H7 (cell line): ENCODE results near the gene MTMR1. TPM values are rescaled to one million over a fixed set of nuclear protein-coding genes. Genes with fewer than 3 reads are reported as not detected.
A peak's percentile ranks its signal among the peaks of the same experiment; 100 is the strongest.

ENCODE experiments used
- DNase-seq: peaks from one replicate; pipeline ENCODE4 v3.0.0; 2012
- H3K27me3 ChIP-seq: 2 replicates; pipeline ENCODE4 v1.6.0; 2011; ENCODE audit warnings: mild to moderate bottlenecking, low read length; ENCODE audit not compliant: control insufficient read depth, insufficient read depth
- H3K36me3 ChIP-seq: replicated peaks from 2 replicates; pipeline ENCODE4 v1.5.1; 2011; ENCODE audit warnings: low read length; ENCODE audit not compliant: control insufficient read depth, insufficient read depth
- H3K4me3 ChIP-seq: 2 replicates; pipeline ENCODE4 v1.5.1; 2011; ENCODE audit warnings: low read depth, mild to moderate bottlenecking, control low read depth, low read length, moderate library complexity; ENCODE audit not compliant: insufficient read depth
- total RNA-seq: library from RNA; depleted of rRNA; stranded (reverse); fragments of >200 nt; shearing (Covaris generic); gene quantifications from 2 replicates; pipeline ENCODE4 v1.2.3, GENCODE V29; 2014

The MTMR1 gene
- total RNA-seq, 1 experiment from 2014 or later: 11.6 TPM

DNA sequence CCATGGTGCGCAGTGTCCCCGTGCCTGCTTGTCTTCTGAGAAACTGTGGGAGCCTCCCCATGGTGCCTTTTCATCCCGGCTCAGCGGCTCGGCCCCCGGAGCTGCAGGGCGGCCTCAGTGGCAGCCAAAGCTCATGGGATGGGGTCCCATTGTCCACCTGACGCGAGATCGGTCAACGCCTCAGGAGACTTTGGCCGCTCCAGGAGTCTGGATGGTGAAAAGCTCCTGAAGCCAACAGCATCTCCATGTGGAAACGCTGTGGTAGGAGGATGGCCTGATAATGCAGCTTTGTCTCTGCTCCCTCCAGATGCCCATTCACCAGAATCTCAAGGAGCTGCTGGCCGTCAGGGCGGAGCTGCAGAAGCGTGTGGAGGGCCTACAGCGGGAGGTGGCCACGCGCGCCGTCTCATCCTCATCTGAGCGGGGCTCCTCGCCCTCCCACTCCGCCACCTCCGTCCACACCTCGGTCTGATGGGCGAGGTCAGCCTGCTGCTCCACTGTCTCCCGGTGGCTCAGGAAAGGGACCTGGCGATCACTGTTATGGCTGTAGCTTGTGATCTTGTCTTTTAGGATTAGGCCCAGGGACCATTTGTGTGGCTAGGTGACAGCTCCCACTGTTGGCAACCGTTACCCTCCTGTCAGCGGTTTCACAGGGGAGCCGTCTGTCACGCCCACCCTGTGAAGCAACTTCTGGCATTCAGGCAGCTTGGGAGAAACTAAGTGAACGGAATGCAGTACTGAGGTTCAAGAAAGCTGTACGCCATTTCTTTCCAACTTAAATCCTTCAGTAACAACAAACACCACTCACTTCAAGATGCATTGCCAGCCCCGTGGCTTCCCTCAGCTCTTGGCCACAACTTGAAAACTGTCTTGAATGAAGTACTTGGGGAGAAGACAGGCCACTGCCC lies 69.3 kb downstream of the MTMR1 start:
- no peak overlapping the region for H3K4me3 ChIP-seq
- H3K36me3 ChIP-seq: peaks cover 2% of the 10 kb centered on the region; the same call in 1 of the 2 replicates
- H3K27me3 ChIP-seq: no peaks in the 10 kb centered on the region
- peak; percentile 52 for DNase-seq

DNA sequence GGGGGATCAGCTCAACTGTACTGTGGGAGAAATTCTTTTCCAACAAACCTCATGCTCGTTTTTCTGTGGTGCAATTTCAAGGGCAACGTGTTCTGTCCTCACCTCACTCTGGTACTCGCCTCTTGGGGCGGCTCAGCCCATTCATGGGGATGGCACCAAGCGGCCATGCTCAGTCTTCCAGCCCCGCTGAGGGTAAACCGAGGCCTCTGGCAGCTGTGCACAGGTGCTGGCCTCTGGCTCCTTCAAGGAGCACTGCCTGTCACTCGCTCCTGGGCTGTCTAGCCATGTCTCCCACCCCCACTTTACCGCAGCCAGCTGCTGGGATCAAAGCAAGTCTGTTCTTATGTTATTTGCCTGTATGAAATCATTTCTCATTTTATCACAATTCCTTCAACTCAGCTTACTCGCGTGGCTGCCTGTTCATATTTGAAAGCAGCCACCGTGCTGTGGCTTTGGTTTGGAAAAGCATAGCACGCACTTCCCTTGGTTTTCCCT lies 70.2 kb downstream of the MTMR1 start:
- peaks cover 2% of the 10 kb centered on the region; the same call in 1 of the 2 replicates for H3K36me3 ChIP-seq
- H3K27me3 ChIP-seq: no peaks in the 10 kb centered on the region
- no peak overlapping the region for H3K4me3 ChIP-seq
- DNase-seq: no peak

DNA sequence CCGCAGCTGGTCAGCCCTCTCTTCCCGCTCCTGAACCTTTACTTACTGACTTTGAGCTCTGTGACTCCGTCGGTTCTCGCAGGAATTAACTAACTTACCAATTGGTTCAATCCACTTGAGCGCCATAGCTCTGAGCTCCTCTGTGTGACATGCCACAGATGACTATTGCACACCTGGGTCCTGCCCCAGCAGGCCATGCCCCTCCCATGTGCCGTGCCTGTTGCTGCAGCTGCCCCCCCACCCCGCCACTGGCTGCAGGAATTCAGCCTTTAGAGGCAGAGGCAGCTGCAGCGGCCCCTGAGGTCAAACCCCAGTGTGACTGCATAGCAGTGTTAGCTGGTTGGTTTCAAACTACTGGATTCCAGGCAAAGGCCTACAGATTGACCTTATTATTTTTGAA lies 70.6 kb downstream of the MTMR1 start:
- DNase-seq: peak; percentile 82
- H3K36me3 ChIP-seq: peaks cover 2% of the 10 kb centered on the region; the same call in 1 of the 2 replicates
- H3K27me3 ChIP-seq: no peaks in the 10 kb centered on the region
- no peak overlapping the region for H3K4me3 ChIP-seq

DNA sequence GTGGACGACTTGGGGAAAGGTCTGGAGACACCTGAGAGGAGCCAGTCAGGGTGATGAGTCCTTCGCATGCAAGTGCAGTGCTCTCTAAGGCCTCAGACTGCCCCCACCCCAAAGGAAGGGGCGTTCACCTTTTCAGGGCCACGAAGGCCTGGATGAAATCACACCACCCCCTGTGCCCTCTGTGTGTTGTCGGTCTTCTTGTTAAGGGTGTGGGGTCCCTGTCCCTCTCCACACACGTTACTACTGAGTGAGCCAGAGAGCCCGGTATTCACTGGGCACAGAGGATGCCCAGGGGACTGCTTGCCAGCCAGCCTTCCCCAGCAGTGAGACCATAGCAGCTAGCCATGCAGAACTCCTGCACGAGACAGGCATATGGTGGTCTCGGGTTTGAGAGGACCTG lies 72.0 kb downstream of the MTMR1 start:
- no peaks in the 10 kb centered on the region for H3K27me3 ChIP-seq
- peaks cover 7% of the 10 kb centered on the region for H3K36me3 ChIP-seq
- no peak for DNase-seq
- H3K4me3 ChIP-seq: no peak overlapping the region

DNA sequence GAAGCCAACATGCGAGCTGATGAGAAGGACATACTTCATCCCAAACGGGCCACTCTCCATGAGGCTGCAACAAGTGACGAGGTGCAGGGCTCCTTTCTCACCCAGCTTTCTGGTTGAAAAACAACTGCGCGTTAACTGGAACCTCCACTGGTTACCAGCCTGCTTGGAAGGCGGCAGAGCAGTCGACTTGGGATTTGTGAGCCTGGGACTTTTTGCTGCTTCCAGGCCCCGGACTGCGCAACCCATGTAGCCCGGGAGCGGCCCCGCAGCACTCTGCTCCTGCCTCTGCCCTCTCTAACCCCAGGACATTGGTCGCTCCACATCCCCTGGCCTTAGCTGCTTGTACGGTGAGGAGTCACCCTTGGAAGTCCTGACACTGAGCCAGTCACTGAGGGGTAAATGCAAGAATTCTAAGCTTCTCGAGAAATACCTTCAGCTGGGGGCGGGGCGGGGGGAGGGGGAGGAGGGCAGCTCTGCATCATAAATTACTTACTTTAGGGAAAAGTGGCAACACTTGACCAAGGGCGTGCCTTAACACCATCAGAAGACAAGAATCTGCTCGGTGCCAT lies 72.7 kb downstream of the MTMR1 start:
- DNase-seq: peak; percentile 73
- H3K27me3 ChIP-seq: no peaks in the 10 kb centered on the region
- H3K4me3 ChIP-seq: no peak overlapping the region
- H3K36me3 ChIP-seq: peaks cover 7% of the 10 kb centered on the region

GRCh38 chrX:150766351-150767044 lies 73.3 kb downstream of the MTMR1 start:
- Histone ChIP-seq H3K4me3 (no peak overlapping the region), H3K36me3 (peaks cover 7% of the 10 kb centered on the region), H3K27me3 (no peaks in the 10 kb centered on the region)
- DNase-seq: peak; percentile 77

DNA sequence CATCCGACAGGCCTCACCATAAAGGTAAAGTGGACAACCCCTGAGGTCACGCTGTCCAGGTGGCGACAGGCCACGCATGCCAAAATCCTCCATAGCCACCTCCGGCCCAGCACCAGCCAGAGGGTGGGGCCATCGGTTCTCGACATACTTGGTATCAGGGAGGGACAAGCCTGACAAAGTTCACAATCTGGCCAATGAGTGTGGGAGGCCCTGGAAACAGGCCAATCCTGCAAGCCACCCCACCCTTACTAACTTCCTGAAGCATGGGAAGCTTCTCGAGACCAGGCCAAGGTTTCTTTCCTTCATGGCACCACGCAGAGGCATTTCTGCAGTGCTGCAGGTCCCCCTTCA lies 73.8 kb downstream of the MTMR1 start:
- Histone ChIP-seq H3K36me3 (peaks cover 7% of the 10 kb centered on the region), H3K27me3 (no peaks in the 10 kb centered on the region), H3K4me3 (no peak overlapping the region)
- DNase-seq: peak; percentile 54

DNA sequence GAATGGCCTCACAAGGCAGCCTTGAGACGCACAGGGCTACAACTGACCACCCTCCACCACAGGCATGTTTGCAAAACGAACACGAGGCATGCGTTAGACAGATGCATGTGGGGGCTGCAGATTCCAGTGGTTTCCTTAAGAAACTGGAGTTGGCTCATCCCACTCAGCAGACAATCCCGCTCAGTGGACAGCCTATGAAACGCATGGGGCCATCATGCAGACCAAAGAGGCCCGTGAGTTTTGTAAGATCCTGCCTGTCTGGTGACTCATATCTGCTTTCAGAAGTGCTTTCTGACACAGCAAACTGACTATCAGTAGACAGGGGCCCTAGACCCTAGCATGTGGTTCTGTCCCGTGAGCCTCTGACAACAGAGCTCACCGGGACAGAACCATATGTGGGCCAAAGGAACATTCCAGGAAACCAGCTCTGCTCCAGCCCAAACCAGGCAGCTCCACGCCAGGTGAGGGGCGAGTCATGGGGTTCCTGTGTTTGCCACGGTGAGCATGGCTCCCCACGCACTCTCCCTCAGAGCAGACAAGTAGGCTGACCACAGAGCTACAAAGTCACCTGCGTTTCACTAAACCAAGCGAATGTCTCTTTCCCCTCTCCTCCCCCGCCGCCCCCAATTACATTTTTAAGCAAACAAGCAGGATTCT lies 74.4 kb downstream of the MTMR1 start:
- Histone ChIP-seq H3K27me3 (no peaks in the 10 kb centered on the region), H3K4me3 (no peak overlapping the region), H3K36me3 (peaks cover 7% of the 10 kb centered on the region)
- no peak for DNase-seq

GRCh38 chrX:150768132-150768485 lies 74.9 kb downstream of the MTMR1 start:
- Histone ChIP-seq H3K27me3 (no peaks in the 10 kb centered on the region), H3K4me3 (no peak overlapping the region), H3K36me3 (peaks cover 7% of the 10 kb centered on the region)
- no peak for DNase-seq

GRCh38 chrX:150768580-150769190 lies 75.5 kb downstream of the MTMR1 start:
- no peaks in the 10 kb centered on the region for H3K27me3 ChIP-seq
- H3K4me3 ChIP-seq: no peak overlapping the region
- peaks cover 5% of the 10 kb centered on the region for H3K36me3 ChIP-seq
- no peak for DNase-seq

DNA sequence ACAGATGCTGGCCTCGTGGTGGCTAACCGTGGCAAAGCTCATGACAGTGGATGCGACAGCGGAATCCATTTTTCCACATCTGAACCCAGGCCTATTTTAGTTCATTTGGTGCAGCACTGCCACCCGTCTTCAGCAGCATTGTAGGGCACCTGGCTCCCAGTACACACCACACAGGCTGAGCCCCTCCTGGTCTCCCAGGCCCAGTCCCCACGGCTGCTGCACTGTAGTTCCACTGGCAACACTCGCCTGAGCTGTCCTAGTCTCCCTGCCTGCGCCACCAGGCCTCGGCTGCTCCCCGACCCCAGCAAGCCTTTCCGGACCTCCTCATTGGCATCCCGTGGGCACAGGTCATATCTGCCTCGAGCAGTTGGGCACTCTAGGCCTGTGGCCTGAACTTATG lies 76.2 kb downstream of the MTMR1 start:
- Histone ChIP-seq H3K4me3 (no peak overlapping the region), H3K36me3 (peaks cover 5% of the 10 kb centered on the region), H3K27me3 (no peaks in the 10 kb centered on the region)
- no peak for DNase-seq

GRCh38 chrX:150770623-150771022 lies 77.4 kb downstream of the MTMR1 start:
- H3K36me3 ChIP-seq: peaks cover 6% of the 10 kb centered on the region
- H3K4me3 ChIP-seq: no peak overlapping the region
- no peaks in the 10 kb centered on the region for H3K27me3 ChIP-seq
- peak; percentile 54 for DNase-seq

DNA sequence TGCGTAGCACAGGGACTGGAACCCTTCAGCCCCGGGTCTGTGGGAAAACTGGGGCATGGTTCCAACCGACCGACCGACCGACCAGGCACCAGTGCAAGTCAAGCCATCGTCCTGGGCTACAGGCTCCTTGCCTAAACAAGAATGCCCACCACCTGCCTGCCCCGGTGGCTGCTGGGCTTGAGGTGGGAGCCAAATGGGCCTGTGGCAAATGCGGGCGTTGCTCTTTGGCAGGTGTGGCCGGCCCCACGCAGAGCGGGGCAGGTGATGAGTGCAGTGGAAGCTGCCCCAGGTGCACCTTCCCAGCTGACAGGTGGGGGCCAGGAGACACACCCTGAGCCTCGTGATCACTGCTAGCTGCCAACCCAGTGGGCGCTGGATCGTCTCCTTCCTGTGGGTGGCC lies 77.9 kb downstream of the MTMR1 start:
- DNase-seq: no peak
- H3K36me3 ChIP-seq: peaks cover 6% of the 10 kb centered on the region
- H3K27me3 ChIP-seq: no peaks in the 10 kb centered on the region
- no peak overlapping the region for H3K4me3 ChIP-seq
